HAP-1 (cell line): ENCODE data around the gene NFATC2.
"Not testable (repeated sequence)": the region's sequence is repeated elsewhere in the genome, so short reads cannot be mapped to it uniquely, and the experiment has no call there.

Experiments
- DNase-seq, 2 experiments: peaks; one replicate each; pipeline ENCODE4 v3.0.0-alpha.2; 2016 to 2020; ENCODE audit warnings: low spot score in 2 of 2
- H3K27me3 ChIP-seq: fragments of 250-450 bp; sonication (Bioruptor Pico); 2 replicates; pipeline ENCODE4 v1.5.1; 2020; ENCODE audit warnings: low read depth, mild to moderate bottlenecking, moderate library complexity
- H3K36me3 ChIP-seq: fragments of 250-450 bp; sonication (Bioruptor Pico); replicated peaks from 2 replicates; pipeline ENCODE4 v1.5.1; 2020; ENCODE audit warnings: mild to moderate bottlenecking
- H3K4me1 ChIP-seq: fragments of 250-450 bp; sonication (Bioruptor Pico); 2 replicates; pipeline ENCODE4 v1.5.1; 2020; ENCODE audit warnings: mild to moderate bottlenecking
- H3K4me3 ChIP-seq: fragments of 250-450 bp; sonication (Bioruptor Pico); 2 replicates; pipeline ENCODE4 v1.5.1; 2020; ENCODE audit warnings: mild to moderate bottlenecking, moderate library complexity
- H3K9me3 ChIP-seq: fragments of 250-450 bp; sonication (Bioruptor Pico); 2 replicates; pipeline ENCODE4 v1.5.1; 2020; ENCODE audit warnings: mild to moderate bottlenecking, moderate library complexity
- in situ Hi-C: fragments of 300-500 bp; cut with MboI; formaldehyde crosslinking; loops from 3 replicates; pipeline ENCODE4 v1.14.3; 2020; ENCODE audit warnings: low sequenced_read_pairs, inconsistent platforms, mixed read lengths

NFATC2 gene

DNA sequence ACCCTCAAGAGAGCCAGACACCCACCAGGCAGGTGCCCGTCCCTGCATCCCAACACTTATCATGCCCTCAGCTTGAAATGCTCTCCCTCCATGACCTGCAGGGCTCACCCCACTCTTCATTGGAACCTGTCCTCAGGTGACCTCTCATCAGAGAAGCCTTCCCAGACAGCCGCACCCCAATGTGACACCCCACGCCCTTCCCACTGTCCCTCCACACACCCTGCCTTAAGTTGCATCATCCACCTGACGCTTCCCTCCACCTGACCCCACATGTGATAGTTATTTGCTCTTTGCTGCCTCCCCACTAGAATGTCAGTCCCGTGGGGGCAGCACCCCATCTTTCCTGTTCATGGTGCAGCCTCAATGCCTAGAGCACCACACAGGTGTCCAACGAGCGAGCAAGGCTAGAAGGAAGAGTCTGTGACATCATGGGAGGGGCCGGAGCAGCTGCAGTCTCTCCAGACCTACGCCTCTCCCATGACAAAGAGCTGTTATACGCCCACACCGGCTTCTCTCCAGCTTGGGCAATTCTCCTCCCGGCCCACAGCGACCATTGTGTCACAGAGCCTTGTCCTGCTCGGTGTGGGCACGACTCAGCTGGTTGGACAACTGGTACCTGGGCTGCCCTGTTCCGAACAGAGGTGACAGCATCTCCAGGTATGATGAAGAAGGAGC is 58.2 kb downstream of the NFATC2 start:
- H3K27me3 ChIP-seq: no peaks in the 10 kb centered on the region
- in situ Hi-C loops: no loop called here
- H3K4me3 ChIP-seq: no peak overlapping the region

GRCh38 chr20:51482836-51483473 is 59.6 kb downstream of the NFATC2 start:
- Histone ChIP-seq H3K4me3 (no peak overlapping the region), H3K4me1 (no peaks in the 10 kb centered on the region), H3K36me3 (no peaks in the 10 kb centered on the region), H3K27me3 (no peaks in the 10 kb centered on the region), H3K9me3 (no peaks in the 10 kb centered on the region)
- no peak for DNase-seq
- in situ Hi-C loops: no loop called here

More for the DNA sequence above, 58.2 kb downstream of the NFATC2 start:
- H3K4me1 ChIP-seq: no peaks in the 10 kb centered on the region
- DNase-seq: no peak
- H3K9me3 ChIP-seq: no peaks in the 10 kb centered on the region
- H3K36me3 ChIP-seq: no peaks in the 10 kb centered on the region

GRCh38 chr20:51481341-51481914 is 61.1 kb downstream of the NFATC2 start:
- no peak for DNase-seq

GRCh38 chr20:51480507-51481270 is 61.8 kb downstream of the NFATC2 start:
- no peak for DNase-seq
- H3K27me3 ChIP-seq: no peaks in the 10 kb centered on the region
- H3K36me3 ChIP-seq: no peaks in the 10 kb centered on the region
- no peak overlapping the region for H3K4me3 ChIP-seq
- no peaks in the 10 kb centered on the region for H3K4me1 ChIP-seq
- in situ Hi-C loops: no loop called here
- peaks cover 4% of the 10 kb centered on the region; the same call in 1 of the 2 replicates for H3K9me3 ChIP-seq

More at GRCh38 chr20:51481341-51481914, 61.1 kb downstream of the NFATC2 start:
- in situ Hi-C loops: no loop called here
- Histone ChIP-seq H3K4me3 (no peak overlapping the region), H3K9me3 (peaks cover 4% of the 10 kb centered on the region; the same call in 1 of the 2 replicates), H3K36me3 (no peaks in the 10 kb centered on the region), H3K4me1 (no peaks in the 10 kb centered on the region), H3K27me3 (no peaks in the 10 kb centered on the region)

GRCh38 chr20:51476106-51476505 is 66.4 kb downstream of the NFATC2 start:
- H3K4me1 ChIP-seq, in situ Hi-C loops, H3K36me3 ChIP-seq, H3K27me3 ChIP-seq, DNase-seq, H3K4me3 ChIP-seq, H3K9me3 ChIP-seq: not testable (repeated sequence)

DNA sequence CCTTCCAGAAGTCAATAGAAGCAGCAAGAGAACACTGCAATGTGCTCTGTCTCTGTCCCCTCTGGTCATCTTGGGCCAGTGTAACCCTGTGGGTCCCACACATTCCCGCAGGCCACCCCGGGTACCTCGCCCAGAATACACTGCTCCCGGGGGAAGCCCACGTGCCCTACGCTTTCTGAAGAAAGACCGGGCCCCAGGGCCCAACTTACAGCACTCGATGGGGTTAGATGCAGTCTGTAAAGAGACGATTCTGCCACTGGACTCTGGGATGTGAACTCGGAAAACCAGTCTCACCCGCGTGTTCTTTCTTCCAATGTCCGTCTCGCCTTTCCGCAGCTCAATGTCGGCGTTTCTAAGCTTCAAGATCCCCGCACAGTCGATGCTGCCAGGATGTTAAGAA is 68.7 kb downstream of the NFATC2 start:
- in situ Hi-C loops: no loop called here
- H3K36me3 ChIP-seq: no peaks in the 10 kb centered on the region
- H3K4me1 ChIP-seq: no peaks in the 10 kb centered on the region
- H3K9me3 ChIP-seq: peaks cover 4% of the 10 kb centered on the region; the same call in 1 of the 2 replicates
- DNase-seq: no peak
- H3K27me3 ChIP-seq: no peaks in the 10 kb centered on the region
- no peak overlapping the region for H3K4me3 ChIP-seq

- Histone ChIP-seq H3K27me3 (no peaks in the 10 kb centered on the region), H3K9me3 (peaks cover 4% of the 10 kb centered on the region; the same call in 1 of the 2 replicates), H3K4me1 (no peaks in the 10 kb centered on the region), H3K36me3 (no peaks in the 10 kb centered on the region), H3K4me3 (no peak overlapping the region)
- in situ Hi-C loops: no loop called here
- DNase-seq: no peak
Observed at GRCh38 chr20:51473256-51473655, 69.3 kb downstream of the NFATC2 start.

GRCh38 chr20:51470907-51471411 is 71.6 kb downstream of the NFATC2 start:
- Histone ChIP-seq H3K4me3 (no peak overlapping the region), H3K4me1 (no peaks in the 10 kb centered on the region), H3K9me3 (no peaks in the 10 kb centered on the region), H3K36me3 (no peaks in the 10 kb centered on the region), H3K27me3 (no peaks in the 10 kb centered on the region)
- DNase-seq: no peak
- in situ Hi-C loops: no loop called here

GRCh38 chr20:51470499-51470820 is 72.1 kb downstream of the NFATC2 start:
- H3K36me3 ChIP-seq: no peaks in the 10 kb centered on the region
- in situ Hi-C loops: no loop called here

GRCh38 chr20:51469578-51470498 is 72.7 kb downstream of the NFATC2 start:
- no peaks in the 10 kb centered on the region for H3K27me3 ChIP-seq
- DNase-seq: no peak
- in situ Hi-C loops: no loop called here
- no peaks in the 10 kb centered on the region for H3K36me3 ChIP-seq
- H3K9me3 ChIP-seq: no peaks in the 10 kb centered on the region
- H3K4me3 ChIP-seq: no peak overlapping the region
- H3K4me1 ChIP-seq: no peaks in the 10 kb centered on the region

More at GRCh38 chr20:51470499-51470820, 72.1 kb downstream of the NFATC2 start:
- Histone ChIP-seq H3K4me3 (no peak overlapping the region), H3K4me1 (no peaks in the 10 kb centered on the region), H3K9me3 (no peaks in the 10 kb centered on the region), H3K27me3 (no peaks in the 10 kb centered on the region)
- no peak for DNase-seq

DNA sequence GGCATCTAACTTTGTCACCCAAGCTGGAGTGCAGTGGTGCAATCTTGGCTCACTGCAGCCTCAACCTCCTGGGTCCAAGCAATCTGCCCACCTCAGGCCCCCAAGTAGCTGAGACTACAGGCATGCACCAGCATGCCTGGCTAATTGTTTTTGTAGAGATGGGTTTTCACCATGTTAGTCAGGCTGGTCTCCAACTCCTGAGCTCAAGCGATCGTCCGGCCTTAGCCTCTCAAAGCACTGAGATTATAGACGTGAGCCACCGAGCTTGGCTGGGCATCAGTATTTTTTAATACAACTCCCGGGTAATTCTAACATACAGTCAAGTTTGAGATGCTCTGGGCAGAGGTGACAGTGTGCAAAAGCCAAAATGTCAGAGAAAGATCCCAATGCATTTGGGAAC is 73.5 kb downstream of the NFATC2 start:
- Histone ChIP-seq H3K9me3 (no peaks in the 10 kb centered on the region), H3K4me3 (no peak overlapping the region), H3K36me3 (no peaks in the 10 kb centered on the region), H3K4me1 (no peaks in the 10 kb centered on the region), H3K27me3 (no peaks in the 10 kb centered on the region)
- in situ Hi-C loops: no loop called here
- DNase-seq: no peak

DNA sequence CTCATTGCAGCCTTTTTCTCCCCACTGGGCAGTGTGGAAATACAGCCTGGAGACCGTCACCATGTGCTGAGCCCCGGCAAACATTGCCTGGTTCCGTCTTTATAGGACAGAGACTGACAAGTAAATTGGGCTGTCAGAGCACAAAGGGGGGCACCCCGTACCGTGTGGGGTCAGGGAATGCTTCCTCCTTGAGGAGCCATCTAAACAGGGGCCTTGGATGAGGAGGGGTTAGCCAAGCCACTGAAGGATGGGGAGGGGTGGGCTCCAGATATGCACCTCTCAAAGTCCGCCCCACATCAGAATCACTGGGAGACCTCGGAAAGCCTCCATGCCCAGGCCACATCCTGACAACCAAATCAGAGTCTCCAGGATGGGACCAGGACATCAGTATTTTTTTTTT is 73.9 kb downstream of the NFATC2 start:
- Histone ChIP-seq H3K27me3 (no peaks in the 10 kb centered on the region), H3K36me3 (no peaks in the 10 kb centered on the region), H3K4me3 (no peak overlapping the region), H3K4me1 (no peaks in the 10 kb centered on the region), H3K9me3 (no peaks in the 10 kb centered on the region)
- in situ Hi-C loops: no loop called here
- DNase-seq: no peak
